DOHH2 (cell line): ENCODE data around the gene AIRE.

Source experiments
- EZH2phosphoT487 ChIP-seq: fragments of 200-600 bp; sonication (generic); IDR thresholded peaks from 2 replicates; pipeline ENCODE4 v1.6.1; 2017; ENCODE audit warnings: borderline replicate concordance, mild to moderate bottlenecking, antibody characterized with exemption, low read length, moderate library complexity, mixed read lengths
- TF ChIP-seq, protein P1 (sequence below): fragments of 200-600 bp; sonication (generic); IDR thresholded peaks from one replicate; pipeline ENCODE4 v1.5.1; 2014; ENCODE audit warnings: antibody characterized with exemption, mild to moderate bottlenecking, low read depth, low read length; ENCODE audit not compliant: poor library complexity, severe bottlenecking

DNA sequence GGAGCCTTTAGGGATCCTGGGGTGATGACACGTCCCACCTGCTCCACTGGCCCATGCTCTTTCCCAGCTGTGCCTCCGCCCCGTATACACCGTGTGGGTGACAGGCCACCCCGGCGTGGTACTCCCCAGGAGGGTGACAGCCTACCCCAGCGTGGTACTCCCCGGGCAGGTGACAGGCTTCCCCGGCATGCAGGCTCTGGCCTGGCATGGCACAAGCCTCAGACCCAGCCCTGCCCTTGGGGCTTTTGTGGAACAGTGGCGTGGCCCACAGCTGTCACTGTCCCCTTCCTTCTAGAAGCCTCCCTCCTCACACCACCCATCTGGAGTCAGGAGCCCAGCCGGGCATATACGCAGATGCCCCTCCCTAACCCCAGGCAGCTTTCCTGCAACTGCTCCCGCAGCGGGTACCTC, 9.5 kb downstream of the AIRE start:
- TF ChIP-seq, protein P1, sequence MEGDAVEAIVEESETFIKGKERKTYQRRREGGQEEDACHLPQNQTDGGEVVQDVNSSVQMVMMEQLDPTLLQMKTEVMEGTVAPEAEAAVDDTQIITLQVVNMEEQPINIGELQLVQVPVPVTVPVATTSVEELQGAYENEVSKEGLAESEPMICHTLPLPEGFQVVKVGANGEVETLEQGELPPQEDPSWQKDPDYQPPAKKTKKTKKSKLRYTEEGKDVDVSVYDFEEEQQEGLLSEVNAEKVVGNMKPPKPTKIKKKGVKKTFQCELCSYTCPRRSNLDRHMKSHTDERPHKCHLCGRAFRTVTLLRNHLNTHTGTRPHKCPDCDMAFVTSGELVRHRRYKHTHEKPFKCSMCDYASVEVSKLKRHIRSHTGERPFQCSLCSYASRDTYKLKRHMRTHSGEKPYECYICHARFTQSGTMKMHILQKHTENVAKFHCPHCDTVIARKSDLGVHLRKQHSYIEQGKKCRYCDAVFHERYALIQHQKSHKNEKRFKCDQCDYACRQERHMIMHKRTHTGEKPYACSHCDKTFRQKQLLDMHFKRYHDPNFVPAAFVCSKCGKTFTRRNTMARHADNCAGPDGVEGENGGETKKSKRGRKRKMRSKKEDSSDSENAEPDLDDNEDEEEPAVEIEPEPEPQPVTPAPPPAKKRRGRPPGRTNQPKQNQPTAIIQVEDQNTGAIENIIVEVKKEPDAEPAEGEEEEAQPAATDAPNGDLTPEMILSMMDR: no peak
- TF ChIP-seq EZH2phosphoT487: no peak
